Glomerular visceral epithelial cell (primary cell): Measurements from ENCODE around the gene AUTS2.

Experiments
- DNase-seq: peaks from one replicate; pipeline ENCODE4 v3.0.0-alpha.2; 2016; ENCODE audit errors: extremely low spot score

Gene AUTS2

GRCh38 chr7:70657571-70657970, 1059.3 kb downstream of the AUTS2 start:
- no peak for DNase-seq

GRCh38 chr7:70657989-70658632, 1059.8 kb downstream of the AUTS2 start:
- no peak for DNase-seq

GRCh38 chr7:70659263-70659662, 1061.0 kb downstream of the AUTS2 start:
- DNase-seq, result no peak

- DNase-seq, result no peak
These were observed 1062.0 kb downstream of the AUTS2 start for GRCh38 chr7:70660154-70660818.

GRCh38 chr7:70660819-70661191, 1062.5 kb downstream of the AUTS2 start:
- no peak for DNase-seq

GRCh38 chr7:70663680-70664079, 1065.4 kb downstream of the AUTS2 start:
- DNase-seq, result no peak

GRCh38 chr7:70665997-70666396, 1067.7 kb downstream of the AUTS2 start:
- DNase-seq, result no peak

GRCh38 chr7:70667406-70667805, 1069.1 kb downstream of the AUTS2 start:
- no peak for DNase-seq

GRCh38 chr7:70668606-70669358, 1070.5 kb downstream of the AUTS2 start:
- DNase-seq, result no peak

GRCh38 chr7:70669854-70670253, 1071.6 kb downstream of the AUTS2 start:
- DNase-seq, result no peak

- DNase-seq, result no peak
These were observed 1072.0 kb downstream of the AUTS2 start for GRCh38 chr7:70670288-70670687.

GRCh38 chr7:70673778-70674570, 1075.7 kb downstream of the AUTS2 start:
- no peak for DNase-seq

- no peak for DNase-seq
These were observed 1076.3 kb downstream of the AUTS2 start for GRCh38 chr7:70674571-70675010.

- DNase-seq, result no peak
These were observed 1078.0 kb downstream of the AUTS2 start for GRCh38 chr7:70676243-70676642.

GRCh38 chr7:70678621-70679251, 1080.5 kb downstream of the AUTS2 start:
- no peak for DNase-seq

- DNase-seq, result no peak
These were observed 1081.4 kb downstream of the AUTS2 start for GRCh38 chr7:70679661-70680060.

GRCh38 chr7:70680306-70680705, 1082.0 kb downstream of the AUTS2 start:
- no peak for DNase-seq

GRCh38 chr7:70680743-70681468, 1082.6 kb downstream of the AUTS2 start:
- no peak for DNase-seq

- no peak for DNase-seq
These were observed 1083.4 kb downstream of the AUTS2 start for GRCh38 chr7:70681469-70682350.

GRCh38 chr7:70684173-70684572, 1085.9 kb downstream of the AUTS2 start:
- no peak for DNase-seq
